ENCODE measurements around the gene TNFRSF19.

The TNFRSF19 gene

GRCh38 chr13:23651439-23651838 is 81.2 kb downstream of the TNFRSF19 start:
- TF ChIP-seq EZH2 (IDR thresholded peaks at IDR 0.05; ENCODE audit: borderline replicate concordance, low read length) (no peak), CTCF (IDR thresholded peaks at IDR 0.05; ENCODE audit: low read length) (no peak)
- H3K9ac ChIP-seq (ENCODE audit: low read length): no peak overlapping the region
- no peaks in the 10 kb centered on the region for H3K9me2 ChIP-seq (ENCODE audit: low read depth, low read length)
- no peaks in the 10 kb centered on the region for H3K27me3 ChIP-seq (ENCODE audit: insufficient read depth, low read length)
- no peaks in the 10 kb centered on the region for H3F3A ChIP-seq (ENCODE audit: insufficient read depth, low read length)
- no peaks in the 10 kb centered on the region for H3K4me1 ChIP-seq (ENCODE audit: insufficient read depth, low read length, severe bottlenecking)
- H3K9me3 ChIP-seq (ENCODE audit: low read length): no peaks in the 10 kb centered on the region
- no peak overlapping the region for H2AFZ ChIP-seq (ENCODE audit: low read length)
- H4K20me1 ChIP-seq (ENCODE audit: insufficient read depth, low read length): no peaks in the 10 kb centered on the region
- H3K36me3 ChIP-seq (ENCODE audit: insufficient read depth, low read length): no peaks in the 10 kb centered on the region
- no peak overlapping the region for H3K4me2 ChIP-seq (ENCODE audit: low read length)
- H3K27ac ChIP-seq (ENCODE audit: low read depth, low read length, poor library complexity, severe bottlenecking): no peak overlapping the region
- no peaks in the 10 kb centered on the region for H3K79me2 ChIP-seq (ENCODE audit: insufficient read depth, low read length)
- no peak overlapping the region for H3K4me3 ChIP-seq (ENCODE audit: low read depth, low read length, poor library complexity, severe bottlenecking)

GRCh38 chr13:23651887-23652286 is 81.7 kb downstream of the TNFRSF19 start:
- H3K27ac ChIP-seq (ENCODE audit: low read depth, low read length, poor library complexity, severe bottlenecking): no peak overlapping the region
- no peaks in the 10 kb centered on the region for H3K27me3 ChIP-seq (ENCODE audit: insufficient read depth, low read length)
- no peaks in the 10 kb centered on the region for H3K79me2 ChIP-seq (ENCODE audit: insufficient read depth, low read length)
- TF ChIP-seq CTCF (IDR thresholded peaks at IDR 0.05; ENCODE audit: low read length) (no peak), EZH2 (IDR thresholded peaks at IDR 0.05; ENCODE audit: borderline replicate concordance, low read length) (no peak)
- no peak overlapping the region for H3K4me2 ChIP-seq (ENCODE audit: low read length)
- no peaks in the 10 kb centered on the region for H3K9me2 ChIP-seq (ENCODE audit: low read depth, low read length)
- no peak overlapping the region for H3K9ac ChIP-seq (ENCODE audit: low read length)
- no peaks in the 10 kb centered on the region for H3K9me3 ChIP-seq (ENCODE audit: low read length)
- no peaks in the 10 kb centered on the region for H3K4me1 ChIP-seq (ENCODE audit: insufficient read depth, low read length, severe bottlenecking)
- H3F3A ChIP-seq (ENCODE audit: insufficient read depth, low read length): no peaks in the 10 kb centered on the region
- no peak overlapping the region for H3K4me3 ChIP-seq (ENCODE audit: low read depth, low read length, poor library complexity, severe bottlenecking)
- no peaks in the 10 kb centered on the region for H3K36me3 ChIP-seq (ENCODE audit: insufficient read depth, low read length)
- no peaks in the 10 kb centered on the region for H4K20me1 ChIP-seq (ENCODE audit: insufficient read depth, low read length)
- H2AFZ ChIP-seq (ENCODE audit: low read length): no peak overlapping the region

GRCh38 chr13:23652909-23653726 is 82.9 kb downstream of the TNFRSF19 start:
- no peak overlapping the region for H3K27ac ChIP-seq (ENCODE audit: low read depth, low read length, poor library complexity, severe bottlenecking)
- H3K4me2 ChIP-seq (ENCODE audit: low read length): no peak overlapping the region
- H3K9me2 ChIP-seq (ENCODE audit: low read depth, low read length): no peaks in the 10 kb centered on the region
- H3F3A ChIP-seq (ENCODE audit: insufficient read depth, low read length): no peaks in the 10 kb centered on the region
- no peaks in the 10 kb centered on the region for H4K20me1 ChIP-seq (ENCODE audit: insufficient read depth, low read length)
- H3K36me3 ChIP-seq (ENCODE audit: insufficient read depth, low read length): no peaks in the 10 kb centered on the region
- no peak overlapping the region for H3K4me3 ChIP-seq (ENCODE audit: low read depth, low read length, poor library complexity, severe bottlenecking)
- no peaks in the 10 kb centered on the region for H3K4me1 ChIP-seq (ENCODE audit: insufficient read depth, low read length, severe bottlenecking)
- TF ChIP-seq CTCF (IDR thresholded peaks at IDR 0.05; ENCODE audit: low read length): no peak
- no peak for TF ChIP-seq EZH2 (IDR thresholded peaks at IDR 0.05; ENCODE audit: borderline replicate concordance, low read length)
- H3K27me3 ChIP-seq (ENCODE audit: insufficient read depth, low read length): no peaks in the 10 kb centered on the region
- no peaks in the 10 kb centered on the region for H3K9me3 ChIP-seq (ENCODE audit: low read length)
- no peak overlapping the region for H2AFZ ChIP-seq (ENCODE audit: low read length)
- H3K9ac ChIP-seq (ENCODE audit: low read length): no peak overlapping the region
- H3K79me2 ChIP-seq (ENCODE audit: insufficient read depth, low read length): no peaks in the 10 kb centered on the region
